Measurements from ENCODE around the gene ELOVL5.

DNA sequence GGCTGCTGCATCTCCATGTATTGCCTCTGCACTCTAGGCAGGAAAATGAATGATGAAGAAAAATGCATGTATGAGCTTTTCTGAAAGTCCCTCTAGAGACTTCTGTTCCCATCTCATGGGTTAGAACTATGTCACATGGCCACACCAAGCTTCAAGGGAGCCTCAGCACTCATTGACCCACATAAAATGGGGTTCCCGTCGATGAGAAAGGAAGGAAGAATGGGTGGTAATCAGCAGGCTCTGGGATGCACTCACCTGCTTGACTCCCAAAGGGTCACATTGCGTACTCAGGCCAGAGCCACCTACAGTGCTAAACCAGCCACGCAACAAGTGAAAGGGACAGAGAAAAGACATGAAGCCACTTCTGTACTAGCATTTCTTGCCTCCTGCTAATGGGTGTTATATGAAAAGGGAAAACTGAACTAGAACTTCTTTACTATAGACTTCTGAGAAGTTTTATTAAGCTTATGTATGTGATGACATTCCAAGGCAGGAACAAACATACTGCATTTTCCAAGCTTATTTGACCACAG, 104.3 kb downstream of the ELOVL5 start:
- TF ChIP-seq CTCF (IDR thresholded peaks at IDR 0.05; ENCODE audit: insufficient read depth, low read depth, low read length) = no peak
- no peak for TF ChIP-seq EZH2 (IDR thresholded peaks at IDR 0.05; ENCODE audit: insufficient read depth, low read length)

Measured in astrocyte (in vitro differentiated cells and primary cell).